ENCODE data around the gene SNF8.
"Not testable (repeated sequence)": the region's sequence is repeated elsewhere in the genome, so short reads cannot be mapped to it uniquely, and the experiment has no call there.

SNF8 gene, protein sequence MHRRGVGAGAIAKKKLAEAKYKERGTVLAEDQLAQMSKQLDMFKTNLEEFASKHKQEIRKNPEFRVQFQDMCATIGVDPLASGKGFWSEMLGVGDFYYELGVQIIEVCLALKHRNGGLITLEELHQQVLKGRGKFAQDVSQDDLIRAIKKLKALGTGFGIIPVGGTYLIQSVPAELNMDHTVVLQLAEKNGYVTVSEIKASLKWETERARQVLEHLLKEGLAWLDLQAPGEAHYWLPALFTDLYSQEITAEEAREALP

DNA sequence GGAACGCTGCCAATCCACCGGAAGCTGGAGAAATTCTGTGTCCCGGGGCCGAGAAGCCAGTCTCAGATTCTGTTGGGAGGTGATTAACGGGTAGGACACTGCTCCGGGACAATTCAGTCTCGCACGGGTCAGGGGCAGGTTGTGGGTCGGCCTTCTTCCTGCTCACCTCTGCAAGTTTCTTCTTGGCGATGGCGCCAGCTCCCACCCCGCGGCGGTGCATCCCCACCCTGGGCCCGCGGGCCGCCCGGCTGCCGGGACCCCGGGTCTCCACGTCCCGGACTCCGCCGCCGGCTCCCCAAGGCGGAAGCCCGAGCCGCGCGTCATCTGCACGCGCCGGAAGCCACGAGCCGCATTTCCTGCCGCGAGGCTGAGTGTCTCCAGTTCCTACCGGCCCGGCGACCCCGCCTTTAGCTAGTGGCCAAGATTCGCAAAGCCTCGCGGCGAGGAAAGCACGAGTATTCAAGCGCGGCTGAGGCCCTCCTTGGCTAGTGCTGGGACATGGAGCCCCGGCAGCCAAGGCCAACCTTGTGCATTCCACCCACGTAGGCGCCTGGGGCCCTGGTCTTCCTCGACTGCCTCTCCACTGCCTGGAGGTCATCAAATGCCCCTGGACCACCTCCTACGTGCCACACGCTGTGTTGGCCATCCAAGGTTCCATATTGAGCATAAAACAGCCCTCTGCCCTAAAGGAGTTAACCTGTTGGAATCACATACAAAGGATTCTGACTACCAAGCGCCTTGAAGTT lies at the start of gene SNF8:
Gene SNF8, minus strand, starts transcription at position 328 of the 746 bp plus-strand sequence. Its CDS starts 108 bp downstream, at position 220.
- in situ Hi-C loops (cut with MboI; ENCODE audit: low sequenced_read_pairs), result no loop called here

- in situ Hi-C loops (cut with MboI; ENCODE audit: low sequenced_read_pairs), result no loop called here
These were observed 49.3 kb upstream of the SNF8 start for GRCh38 chr17:48993951-48994350.

- in situ Hi-C loops (cut with MboI; ENCODE audit: low sequenced_read_pairs), result no loop called here
These were observed 48.7 kb upstream of the SNF8 start for GRCh38 chr17:48993305-48993704.

DNA sequence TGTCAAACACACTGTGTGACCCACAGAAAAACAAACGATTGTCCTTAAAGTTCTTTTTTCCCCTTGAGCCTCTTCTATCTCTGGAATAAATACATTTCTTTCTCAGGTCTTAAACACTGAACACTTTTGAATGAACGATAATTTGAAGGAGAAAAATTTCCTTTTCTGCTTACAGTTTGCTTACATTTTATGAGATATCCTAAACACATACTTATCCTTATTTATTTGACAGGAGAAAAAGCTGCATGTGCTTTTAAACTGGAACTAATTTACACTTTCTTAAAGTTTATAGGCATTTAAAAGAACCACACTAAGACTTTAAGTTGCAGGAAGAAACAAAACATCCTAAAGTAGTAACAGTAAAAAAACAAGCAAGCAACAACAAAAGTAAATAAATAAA lies 47.8 kb upstream of the SNF8 start:
- in situ Hi-C loops (cut with MboI; ENCODE audit: low sequenced_read_pairs), result no loop called here

- in situ Hi-C loops (cut with MboI; ENCODE audit: low sequenced_read_pairs), result no loop called here
These were observed 46.3 kb upstream of the SNF8 start for GRCh38 chr17:48990882-48991357.

- in situ Hi-C loops (cut with MboI; ENCODE audit: low sequenced_read_pairs), result no loop called here
These were observed 44.5 kb upstream of the SNF8 start for GRCh38 chr17:48989100-48989499.

DNA sequence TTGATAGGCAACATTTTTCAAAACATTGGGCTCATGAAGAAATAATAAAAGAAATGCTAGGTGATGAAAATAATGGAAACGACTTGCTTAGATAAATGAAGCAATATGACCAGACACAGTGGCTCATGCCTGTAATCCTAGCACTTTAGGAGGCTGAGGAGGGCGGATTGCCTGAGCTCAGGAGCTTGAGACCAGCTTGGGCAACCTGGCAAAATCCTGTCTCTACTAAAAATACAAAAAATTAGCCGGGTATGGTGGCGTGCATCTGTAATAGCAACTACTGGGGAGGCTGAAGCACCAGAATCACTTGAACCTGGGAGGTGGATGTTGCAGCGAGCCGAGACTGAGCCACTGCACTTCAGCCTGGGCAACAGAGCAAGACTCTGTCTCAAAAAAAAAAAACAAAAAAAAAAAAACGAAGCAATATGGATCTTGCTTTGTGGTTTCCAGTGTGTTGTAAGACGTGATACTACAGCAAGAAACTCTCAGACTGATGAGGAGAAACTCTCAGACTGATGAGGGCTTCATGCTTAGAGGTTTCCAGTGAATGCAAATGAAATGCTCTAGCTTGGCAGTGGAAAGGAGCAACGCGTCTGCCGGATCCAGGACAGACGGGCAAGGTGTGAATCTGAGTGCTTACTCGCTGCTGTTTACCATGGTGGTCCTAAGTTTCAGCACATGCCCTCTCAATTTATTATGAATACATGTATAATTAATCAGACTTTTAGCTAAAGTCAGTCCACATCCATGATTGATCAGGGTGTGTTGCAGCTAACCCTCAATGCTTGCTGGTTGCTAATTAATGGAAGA lies 41.0 kb upstream of the SNF8 start:
- in situ Hi-C loops (cut with MboI; ENCODE audit: low sequenced_read_pairs), result no loop called here

- in situ Hi-C loops (cut with MboI; ENCODE audit: low sequenced_read_pairs), result no loop called here
These were observed 37.4 kb upstream of the SNF8 start for GRCh38 chr17:48981927-48982539.

GRCh38 chr17:48973806-48974205 lies 29.2 kb upstream of the SNF8 start:
- in situ Hi-C loops (cut with MboI; ENCODE audit: low sequenced_read_pairs), result no loop called here

DNA sequence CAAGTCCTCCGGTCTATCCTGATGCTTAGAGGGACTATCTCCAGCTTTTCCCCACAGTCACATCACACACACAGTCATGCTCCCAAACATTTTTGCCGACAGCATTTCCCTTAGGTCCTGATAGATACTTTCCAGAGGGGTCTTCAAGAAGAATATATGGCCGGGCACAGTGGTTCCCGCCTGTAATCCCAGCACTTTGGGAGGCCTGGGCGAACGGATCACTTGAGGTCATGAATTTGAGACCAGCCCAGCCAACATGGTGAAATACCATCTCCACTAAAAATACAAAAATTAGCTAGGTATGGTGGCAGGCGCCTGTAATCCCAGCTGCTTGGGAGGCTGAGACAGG lies 28.1 kb upstream of the SNF8 start:
- in situ Hi-C loops (cut with MboI; ENCODE audit: low sequenced_read_pairs), result no loop called here

DNA sequence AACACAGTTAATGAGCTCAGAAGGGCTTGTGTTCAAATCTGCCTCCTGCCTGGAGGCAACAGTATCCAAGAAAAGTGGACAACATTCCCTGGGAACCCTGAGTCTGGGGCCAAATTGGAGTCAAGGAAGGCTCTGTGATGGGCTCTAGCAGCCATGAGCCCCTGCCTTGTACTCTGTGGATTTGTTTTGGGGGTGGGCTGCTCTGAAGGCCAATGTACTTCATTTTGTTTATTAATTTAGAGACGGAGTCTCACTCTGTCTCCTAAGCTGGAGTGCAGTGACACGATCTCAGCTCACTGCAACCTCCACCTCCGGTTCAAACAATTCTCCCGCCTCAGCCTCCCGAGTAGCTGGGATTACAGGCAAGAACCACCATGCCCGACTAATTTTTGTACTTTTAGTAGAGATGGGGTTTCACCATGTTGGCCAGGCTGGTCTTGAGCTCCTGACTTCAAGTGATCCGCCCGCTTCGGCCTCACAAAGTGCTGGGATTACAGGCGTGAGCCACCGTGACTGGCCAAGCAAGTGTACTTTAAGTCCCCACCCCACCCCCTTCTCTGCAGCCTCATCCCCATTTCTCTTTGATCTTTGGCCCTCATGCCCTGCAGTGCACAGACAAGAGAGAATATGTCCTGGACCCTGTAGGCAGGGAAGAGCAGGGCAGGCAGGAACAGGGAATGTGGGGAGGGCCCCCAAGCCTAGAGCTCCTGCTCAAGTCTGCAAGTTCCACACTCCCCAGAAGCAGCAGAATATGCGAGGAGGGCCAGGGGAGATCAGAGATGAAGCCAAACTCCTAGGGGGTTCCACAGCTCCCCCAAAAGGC lies 26.4 kb upstream of the SNF8 start:
- in situ Hi-C loops (cut with MboI; ENCODE audit: low sequenced_read_pairs), result no loop called here

DNA sequence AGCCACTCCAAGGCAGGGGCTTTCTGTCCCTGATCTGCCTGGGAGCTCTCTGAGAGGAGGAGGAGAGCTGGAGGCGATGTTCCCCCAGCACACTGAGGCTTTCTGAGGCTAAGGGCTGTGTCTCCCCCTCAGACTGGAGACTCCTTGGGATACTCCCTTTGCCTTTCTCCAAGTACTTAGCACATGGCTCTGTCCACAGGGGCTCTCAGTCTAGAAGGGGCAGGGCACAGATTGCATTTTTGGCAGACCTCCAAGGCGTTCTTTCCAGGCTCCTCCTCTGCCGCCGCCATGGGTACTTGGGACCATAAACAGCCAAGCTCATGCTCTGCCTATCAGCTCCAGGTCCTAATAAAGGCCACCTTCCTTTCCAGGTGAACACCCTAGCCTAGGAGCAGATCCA lies 25.6 kb upstream of the SNF8 start:
- in situ Hi-C loops (cut with MboI; ENCODE audit: low sequenced_read_pairs), result no loop called here

DNA sequence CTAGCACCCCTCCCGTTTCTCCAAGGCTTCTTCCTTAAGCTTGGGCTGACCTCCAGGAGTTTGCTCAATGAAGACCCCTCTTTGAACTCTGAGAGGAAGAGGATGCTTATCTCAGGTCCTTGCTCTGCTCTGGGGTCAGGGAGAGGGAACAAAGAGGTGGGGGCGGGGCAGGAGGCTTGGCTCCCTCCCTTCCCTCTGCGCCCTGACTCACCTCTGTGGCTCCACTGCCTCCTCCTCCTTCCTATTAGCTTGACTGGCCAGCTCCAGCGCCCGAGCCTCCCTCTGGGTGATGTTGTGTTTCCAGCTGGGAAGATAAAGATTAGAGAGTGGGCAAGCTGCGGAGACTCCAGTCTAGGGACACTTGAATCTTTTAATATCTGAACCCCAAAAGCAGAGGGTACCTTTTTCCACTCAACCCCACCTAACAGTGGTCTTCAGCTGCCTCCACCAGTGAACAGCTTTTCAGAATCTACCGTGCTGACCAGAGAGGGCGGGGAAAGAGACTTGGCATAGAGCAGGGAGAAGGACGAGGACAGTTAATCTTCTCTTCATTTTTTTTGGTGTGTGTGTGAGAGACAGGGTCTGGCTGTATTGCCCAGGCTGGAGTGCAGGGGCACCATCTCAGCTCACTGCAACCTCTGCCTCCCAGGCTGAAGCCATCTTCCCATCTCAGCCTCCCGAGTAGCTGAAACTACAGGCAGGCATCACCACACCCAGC lies 17.0 kb upstream of the SNF8 start:
- in situ Hi-C loops (cut with MboI; ENCODE audit: low sequenced_read_pairs), result no loop called here

DNA sequence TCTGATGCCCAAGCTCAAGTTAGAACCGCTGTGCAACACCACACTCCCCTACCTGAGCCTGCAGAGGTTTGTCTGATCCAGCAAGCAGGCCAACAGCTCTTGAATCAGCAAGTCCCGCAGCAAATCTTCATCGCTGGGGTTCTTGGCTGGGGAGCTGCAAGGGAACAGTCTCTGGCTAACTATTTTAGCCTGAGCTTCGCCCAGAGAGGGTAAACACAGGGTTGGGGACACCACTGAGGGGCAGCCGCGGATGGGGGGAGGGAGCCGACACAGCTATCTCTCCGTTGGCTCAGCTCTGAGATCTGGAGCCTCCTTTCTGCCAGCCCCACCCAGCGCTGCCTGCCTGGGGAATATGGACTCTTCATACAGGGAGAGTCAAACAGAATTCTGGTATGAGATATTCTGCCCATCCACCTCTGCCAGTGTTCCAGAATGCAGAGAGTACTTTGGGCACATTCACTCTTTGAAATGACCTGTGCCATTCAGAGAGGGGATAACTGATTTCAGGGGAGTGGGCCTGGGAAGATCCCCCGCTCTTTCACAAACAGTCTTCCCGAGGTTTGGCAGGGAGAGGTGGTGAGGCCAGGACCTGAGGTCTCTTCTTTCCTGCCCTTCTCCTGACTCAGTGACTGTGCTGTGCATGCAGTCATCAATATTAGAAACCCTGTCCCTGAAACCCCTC lies 16.3 kb upstream of the SNF8 start:
- in situ Hi-C loops (cut with MboI; ENCODE audit: low sequenced_read_pairs), result no loop called here

DNA sequence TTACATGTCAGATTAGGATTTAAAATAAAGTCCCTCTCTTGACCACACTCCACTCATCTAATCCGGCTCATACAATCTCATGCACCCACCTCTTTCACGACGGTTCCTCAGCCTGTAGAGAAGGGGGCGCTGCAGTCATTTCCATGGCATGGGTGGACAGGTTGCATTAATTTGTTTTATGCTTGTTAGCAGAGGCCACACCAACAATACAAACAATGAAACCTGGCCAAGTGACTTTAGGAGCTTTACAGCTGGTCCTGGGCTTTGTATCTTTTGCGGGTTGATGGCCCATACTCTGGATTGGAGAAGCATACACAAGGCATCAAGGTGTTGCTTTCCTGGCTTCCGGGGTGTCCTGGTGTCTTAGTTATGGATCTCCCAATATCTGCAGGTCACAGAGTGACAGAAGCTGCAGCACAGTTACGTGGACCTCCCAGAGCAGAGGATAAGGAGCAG lies 9.7 kb upstream of the SNF8 start:
- in situ Hi-C loops (cut with MboI; ENCODE audit: low sequenced_read_pairs), result loop anchor here (10.0 kb wide), 1 partner anchor 70 kb away; no protein-coding TSS in a partner anchor

- in situ Hi-C loops (cut with MboI; ENCODE audit: low sequenced_read_pairs), result loop anchor here (10.0 kb wide), 1 partner anchor 72 kb away; no protein-coding TSS in a partner anchor
These were observed 8.3 kb upstream of the SNF8 start for GRCh38 chr17:48952904-48953303.

DNA sequence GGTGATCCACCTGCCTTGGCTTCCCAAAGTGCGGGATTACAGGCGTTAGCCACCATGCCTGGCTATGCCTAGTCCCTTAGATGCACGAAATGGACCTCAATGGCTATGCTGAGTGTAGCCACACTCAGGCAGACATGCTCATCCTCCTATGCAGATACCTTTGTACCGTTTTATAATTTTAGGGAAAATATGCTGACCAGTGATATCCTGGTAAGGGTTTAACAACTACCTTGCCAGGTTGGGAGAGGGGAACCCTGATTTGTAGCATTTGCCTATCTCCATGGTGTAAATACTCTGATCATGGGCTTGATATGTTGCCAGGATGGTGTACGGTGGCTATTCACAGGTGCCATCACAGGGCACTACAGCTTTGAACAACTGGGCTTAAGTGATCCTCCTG lies 6.9 kb upstream of the SNF8 start:
- in situ Hi-C loops (cut with MboI; ENCODE audit: low sequenced_read_pairs), result loop anchor here (10.0 kb wide), 1 partner anchor 73 kb away; no protein-coding TSS in a partner anchor

DNA sequence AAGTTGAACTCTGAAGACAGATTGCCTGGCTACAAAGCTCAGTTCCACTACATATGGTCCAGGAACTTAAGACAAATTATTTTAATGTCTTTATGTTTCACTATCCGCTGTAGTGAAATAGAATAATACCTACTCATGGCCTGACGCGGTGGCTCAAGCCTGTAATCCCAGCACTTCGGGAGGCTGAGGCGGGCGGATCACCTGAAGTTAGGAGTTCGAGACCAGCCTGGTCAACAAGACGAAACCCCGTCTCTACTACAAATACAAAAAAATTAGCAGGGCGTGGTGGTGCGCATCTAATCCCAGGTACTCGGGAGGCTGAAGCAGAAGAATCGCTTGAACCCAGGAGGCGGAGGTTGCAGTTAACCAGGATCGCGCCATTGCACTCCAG lies 614 bp upstream of the SNF8 start:
- in situ Hi-C loops (cut with MboI; ENCODE audit: low sequenced_read_pairs), result not testable (repeated sequence)

- in situ Hi-C loops (cut with MboI; ENCODE audit: low sequenced_read_pairs), result no loop called here
These were observed 11.6 kb downstream of the SNF8 start for GRCh38 chr17:48933035-48933434.
